ENCODE results near the gene NCR2. TPM values are rescaled to one million over a fixed set of nuclear protein-coding genes. Genes with fewer than 3 reads are reported as not detected.

NCR2 gene
- total RNA-seq, 2 experiments from 2014 or later, result not detected

DNA sequence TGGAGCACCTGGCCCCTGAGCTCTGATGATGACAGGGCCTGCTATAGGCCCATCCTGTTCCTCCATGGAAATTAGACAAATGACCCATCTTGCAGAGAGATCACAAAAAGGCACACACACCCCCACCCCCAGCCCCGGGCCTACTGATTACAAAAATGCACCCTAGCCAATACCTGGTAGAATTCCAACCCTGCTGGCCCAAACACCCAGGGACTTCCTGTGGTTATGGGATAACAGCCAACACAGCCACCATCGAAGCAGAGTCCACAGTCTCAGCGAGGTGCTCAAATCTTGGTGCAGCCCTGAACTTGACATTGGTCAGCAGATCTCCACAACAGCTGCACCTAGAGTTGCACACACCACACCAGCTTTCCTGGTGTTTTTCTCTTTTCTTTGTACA, 17.0 kb downstream of the NCR2 start:
- intact Hi-C loops (cut with micrococcal nuclease; ENCODE audit: unreplicated experiment), result no loop called here
- Histone ChIP-seq H3K4me1 (ENCODE audit: insufficient read depth, low read length, poor library complexity, severe bottlenecking) (no peaks in the 10 kb centered on the region), H3K4me3 (ENCODE audit: low read depth, low read length, poor library complexity, severe bottlenecking) (no peak overlapping the region), H3K9me2 (ENCODE audit: insufficient read depth, low read length) (no peaks in the 10 kb centered on the region), H4K20me1 (ENCODE audit: insufficient read depth, low read length) (no peaks in the 10 kb centered on the region), H3K9me3 (ENCODE audit: low read length) (no peaks in the 10 kb centered on the region), H3K79me2 (ENCODE audit: insufficient read depth, low read depth, low read length) (no peaks in the 10 kb centered on the region), H3K36me3 (ENCODE audit: insufficient read depth, low read length) (no peaks in the 10 kb centered on the region), H3K4me2 (ENCODE audit: low read length) (no peak overlapping the region), H3K27ac (ENCODE audit: low read depth, low read length, poor library complexity, severe bottlenecking) (no peak overlapping the region), H2AFZ (ENCODE audit: low read length) (no peak overlapping the region)
- CTCF ChIA-PET (ENCODE audit: unreplicated experiment), result no interaction called here
- TF ChIP-seq EZH2phosphoT487 (IDR thresholded peaks at IDR 0.05; ENCODE audit: borderline replicate concordance, low read depth, low read length), result no peak
- no peak for TF ChIP-seq CTCF (conservative IDR thresholded peaks at IDR 0.05; ENCODE audit: low read length)
- POLR2A ChIA-PET, result no interaction called here
- no TSS peak for BruUV-seq (replicated peaks)
- DNase-seq (ENCODE audit: low spot score), result no peak

DNA sequence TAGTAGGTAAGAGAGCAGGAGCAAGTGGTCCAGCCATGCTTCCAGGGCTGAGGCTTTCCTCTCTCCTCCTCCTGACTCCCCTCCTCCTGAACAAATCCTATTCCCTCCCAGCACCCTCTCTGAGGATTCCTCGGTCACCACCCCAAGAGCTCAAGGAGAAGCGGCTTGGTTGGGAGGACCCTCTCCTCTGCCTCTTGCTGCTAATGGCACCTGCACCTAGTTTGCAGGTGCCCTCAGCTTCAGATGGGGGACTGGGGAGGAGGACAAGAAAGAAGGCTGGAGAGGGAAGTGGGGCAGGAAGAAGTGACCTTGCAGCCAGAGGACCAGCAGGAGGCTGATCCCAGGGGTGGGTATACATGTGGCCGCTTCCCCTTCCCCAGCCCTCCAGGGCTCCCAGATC, 17.5 kb downstream of the NCR2 start:
- TF ChIP-seq EZH2phosphoT487 (IDR thresholded peaks at IDR 0.05; ENCODE audit: borderline replicate concordance, low read depth, low read length), result no peak
- no peak for TF ChIP-seq CTCF (conservative IDR thresholded peaks at IDR 0.05; ENCODE audit: low read length)
- Histone ChIP-seq H3K9me3 (ENCODE audit: low read length) (no peaks in the 10 kb centered on the region), H2AFZ (ENCODE audit: low read length) (no peak overlapping the region), H3K9me2 (ENCODE audit: insufficient read depth, low read length) (no peaks in the 10 kb centered on the region), H3K79me2 (ENCODE audit: insufficient read depth, low read depth, low read length) (no peaks in the 10 kb centered on the region), H3K27ac (ENCODE audit: low read depth, low read length, poor library complexity, severe bottlenecking) (no peak overlapping the region), H3K4me2 (ENCODE audit: low read length) (no peak overlapping the region), H3K36me3 (ENCODE audit: insufficient read depth, low read length) (no peaks in the 10 kb centered on the region), H3K4me1 (ENCODE audit: insufficient read depth, low read length, poor library complexity, severe bottlenecking) (no peaks in the 10 kb centered on the region), H4K20me1 (ENCODE audit: insufficient read depth, low read length) (no peaks in the 10 kb centered on the region), H3K4me3 (ENCODE audit: low read depth, low read length, poor library complexity, severe bottlenecking) (no peak overlapping the region)
- CTCF ChIA-PET (ENCODE audit: unreplicated experiment), result no interaction called here
- no TSS peak for BruUV-seq (replicated peaks)
- POLR2A ChIA-PET, result interaction anchor here (1.3 kb wide), 1 partner anchor 21 kb away, joined by 3 read pairs; no protein-coding TSS in a partner anchor
- no peak for DNase-seq (ENCODE audit: low spot score)
- intact Hi-C loops (cut with micrococcal nuclease; ENCODE audit: unreplicated experiment), result no loop called here

DNA sequence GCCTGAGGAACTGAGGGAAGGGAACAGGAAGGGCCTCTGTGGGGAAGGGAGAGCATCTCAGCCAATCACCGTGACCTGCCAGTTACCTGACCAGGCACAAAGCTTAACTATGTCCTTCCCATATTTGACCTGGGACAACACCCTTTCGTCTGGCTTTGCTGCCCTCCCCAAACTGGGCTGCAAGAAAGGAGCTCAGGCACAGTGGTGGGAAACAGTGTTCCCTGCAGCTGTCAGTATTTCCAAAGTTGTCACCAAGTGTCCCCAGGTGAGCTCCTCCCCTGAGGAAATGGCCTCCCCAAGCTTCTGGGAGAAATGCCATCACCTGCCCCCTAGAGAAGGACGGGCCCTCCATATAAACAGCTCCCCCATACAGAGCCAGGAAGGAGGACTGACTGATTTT, 17.9 kb downstream of the NCR2 start:
- ChIA-PET CTCF (ENCODE audit: unreplicated experiment) (no interaction called here), POLR2A (interaction anchor here (1.3 kb wide), 1 partner anchor 21 kb away, joined by 3 read pairs; no protein-coding TSS in a partner anchor)
- Histone ChIP-seq H3K4me2 (ENCODE audit: low read length) (no peak overlapping the region), H3K36me3 (ENCODE audit: insufficient read depth, low read length) (no peaks in the 10 kb centered on the region), H3K4me1 (ENCODE audit: insufficient read depth, low read length, poor library complexity, severe bottlenecking) (no peaks in the 10 kb centered on the region), H3K4me3 (ENCODE audit: low read depth, low read length, poor library complexity, severe bottlenecking) (no peak overlapping the region), H3K27ac (ENCODE audit: low read depth, low read length, poor library complexity, severe bottlenecking) (no peak overlapping the region), H3K79me2 (ENCODE audit: insufficient read depth, low read depth, low read length) (no peaks in the 10 kb centered on the region), H4K20me1 (ENCODE audit: insufficient read depth, low read length) (no peaks in the 10 kb centered on the region), H3K9me3 (ENCODE audit: low read length) (no peaks in the 10 kb centered on the region), H2AFZ (ENCODE audit: low read length) (no peak overlapping the region), H3K9me2 (ENCODE audit: insufficient read depth, low read length) (no peaks in the 10 kb centered on the region)
- DNase-seq (ENCODE audit: low spot score), result no peak
- intact Hi-C loops (cut with micrococcal nuclease; ENCODE audit: unreplicated experiment), result no loop called here
- BruUV-seq (replicated peaks), result no TSS peak
- TF ChIP-seq CTCF (conservative IDR thresholded peaks at IDR 0.05; ENCODE audit: low read length) (no peak), EZH2phosphoT487 (IDR thresholded peaks at IDR 0.05; ENCODE audit: borderline replicate concordance, low read depth, low read length) (no peak)

Measured in OCI-LY7 (cell line).